SJSA1 (cell line): Measurements from ENCODE around the gene JAG1. TPM values are rescaled to one million over a fixed set of nuclear protein-coding genes. Genes with fewer than 3 reads are reported as not detected.
A peak's percentile ranks its signal among the peaks of the same experiment; 100 is the strongest.

Experiments
- DNase-seq, 2 experiments: peaks; one replicate each; pipeline ENCODE4 v3.0.0-alpha.2; 2015 to 2020; ENCODE audit warnings: low spot score in 2 of 2, low read depth in 1 of 2
- H3K27ac ChIP-seq: fragments of 250-450 bp; sonication (Bioruptor Pico); 2 replicates; pipeline ENCODE4 v1.5.1; 2020; ENCODE audit warnings: mild to moderate bottlenecking, moderate library complexity
- H3K27me3 ChIP-seq: fragments of 250-450 bp; sonication (Bioruptor Pico); replicated peaks from 2 replicates; pipeline ENCODE4 v1.5.1; 2020; ENCODE audit warnings: mild to moderate bottlenecking, moderate library complexity
- H3K36me3 ChIP-seq: fragments of 250-450 bp; sonication (Bioruptor Pico); 2 replicates; pipeline ENCODE4 v1.5.1; 2020; ENCODE audit warnings: mild to moderate bottlenecking
- H3K4me1 ChIP-seq: fragments of 250-450 bp; sonication (Bioruptor Pico); replicated peaks from 2 replicates; pipeline ENCODE4 v1.6.1; 2021; ENCODE audit warnings: mild to moderate bottlenecking
- H3K4me3 ChIP-seq: fragments of 250-450 bp; sonication (Bioruptor Pico); 2 replicates; pipeline ENCODE4 v1.5.1; 2020; ENCODE audit warnings: mild to moderate bottlenecking
- H3K9me3 ChIP-seq: fragments of 250-450 bp; sonication (Bioruptor Pico); replicated peaks from 2 replicates; pipeline ENCODE4 v1.5.1; 2020; ENCODE audit warnings: mild to moderate bottlenecking
- total RNA-seq: library from RNA; depleted of rRNA; stranded (reverse); fragments of >200 nt; shearing (Covaris generic); gene quantifications from 2 replicates; pipeline ENCODE4 v1.2.3, GENCODE V29; 2014

JAG1 gene
- total RNA-seq, 1 experiment from 2014 or later: 40.9 TPM

GRCh38 chr20:10659651-10660601 lies 13.9 kb downstream of the JAG1 start:
- Histone ChIP-seq H3K27ac (peak overlapping the region; percentile 78), H3K4me1 (peaks cover 33% of the 10 kb centered on the region), H3K9me3 (no peaks in the 10 kb centered on the region), H3K27me3 (no peaks in the 10 kb centered on the region), H3K4me3 (no peak overlapping the region), H3K36me3 (peaks cover 82% of the 10 kb centered on the region)
- peak; percentile 61 to 79 for DNase-seq

- Histone ChIP-seq H3K36me3 (peaks cover 84% of the 10 kb centered on the region), H3K4me1 (peaks cover 34% of the 10 kb centered on the region), H3K4me3 (no peak overlapping the region), H3K9me3 (no peaks in the 10 kb centered on the region), H3K27me3 (no peaks in the 10 kb centered on the region), H3K27ac (no peak overlapping the region)
- DNase-seq: no peak
These were observed 14.7 kb downstream of the JAG1 start for GRCh38 chr20:10658876-10659632.

DNA sequence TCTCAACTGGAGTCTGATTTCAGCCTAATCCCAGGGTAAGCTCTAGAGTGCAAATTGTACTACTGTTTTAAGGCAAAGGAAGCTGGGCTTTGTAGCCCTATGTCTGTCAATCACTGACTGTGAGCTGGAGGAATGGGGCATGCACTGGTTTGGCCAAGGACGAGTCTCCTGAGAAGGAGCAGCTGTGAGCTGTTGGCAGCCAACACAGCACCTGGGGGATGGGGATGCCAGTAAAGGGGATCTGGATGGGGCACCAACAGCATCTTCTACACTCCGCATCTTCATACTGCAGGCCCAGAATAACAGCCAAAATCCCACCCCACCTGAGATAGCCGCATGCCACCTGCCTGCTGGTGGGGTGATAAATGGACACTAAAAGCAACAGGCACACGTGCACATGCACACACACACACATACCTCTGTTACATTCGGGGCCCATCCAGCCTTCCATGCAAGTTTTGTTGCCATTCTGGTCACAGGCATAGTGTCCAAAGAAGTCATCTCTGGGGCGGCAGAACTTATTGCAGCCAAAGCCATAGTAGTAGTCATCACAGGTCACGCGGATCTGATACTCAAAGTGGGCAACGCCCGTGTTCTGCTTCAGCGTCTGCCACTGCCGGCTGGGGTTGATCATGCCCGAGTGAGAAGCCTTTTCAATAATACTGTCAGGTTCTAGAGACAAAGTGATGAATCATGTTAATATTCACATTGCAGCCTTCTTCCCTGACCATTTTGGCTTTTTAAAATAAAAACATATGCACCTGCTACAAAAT lies 15.6 kb downstream of the JAG1 start:
- no peak overlapping the region for H3K27ac ChIP-seq
- H3K36me3 ChIP-seq: peaks cover 81% of the 10 kb centered on the region
- no peaks in the 10 kb centered on the region for H3K27me3 ChIP-seq
- no peak overlapping the region for H3K4me3 ChIP-seq
- no peak for DNase-seq
- peaks cover 39% of the 10 kb centered on the region for H3K4me1 ChIP-seq
- no peaks in the 10 kb centered on the region for H3K9me3 ChIP-seq

DNA sequence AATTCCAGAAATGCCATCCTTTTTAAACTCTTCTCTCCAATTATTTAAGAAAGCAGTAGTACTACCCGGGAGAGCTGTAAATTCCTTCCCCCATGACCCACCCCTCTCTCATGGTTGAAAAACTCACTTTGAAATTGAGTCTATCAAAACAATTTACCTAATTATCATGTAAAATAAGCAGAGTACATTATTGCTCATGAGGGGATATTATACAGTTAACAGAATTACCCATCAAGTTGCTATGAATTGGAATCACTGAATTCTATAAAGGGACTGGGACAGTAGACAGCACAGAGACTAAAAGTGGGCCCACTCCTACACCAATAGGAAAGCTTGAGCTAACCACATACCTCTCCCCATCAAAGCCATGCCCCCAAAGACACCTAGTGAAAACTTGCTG lies 16.3 kb downstream of the JAG1 start:
- H3K27me3 ChIP-seq: no peaks in the 10 kb centered on the region
- peaks cover 82% of the 10 kb centered on the region for H3K36me3 ChIP-seq
- no peak overlapping the region for H3K27ac ChIP-seq
- H3K4me1 ChIP-seq: peaks cover 39% of the 10 kb centered on the region
- no peak overlapping the region for H3K4me3 ChIP-seq
- no peak for DNase-seq
- H3K9me3 ChIP-seq: no peaks in the 10 kb centered on the region

GRCh38 chr20:10655720-10656669 lies 17.8 kb downstream of the JAG1 start:
- H3K27ac ChIP-seq: no peak overlapping the region
- H3K36me3 ChIP-seq: peaks cover 82% of the 10 kb centered on the region
- no peaks in the 10 kb centered on the region for H3K27me3 ChIP-seq
- DNase-seq: no peak
- H3K4me3 ChIP-seq: no peak overlapping the region
- no peaks in the 10 kb centered on the region for H3K9me3 ChIP-seq
- H3K4me1 ChIP-seq: peaks cover 40% of the 10 kb centered on the region

- Histone ChIP-seq H3K36me3 (peaks cover 89% of the 10 kb centered on the region), H3K4me3 (no peak overlapping the region), H3K9me3 (no peaks in the 10 kb centered on the region), H3K4me1 (peaks cover 38% of the 10 kb centered on the region), H3K27ac (no peak overlapping the region), H3K27me3 (no peaks in the 10 kb centered on the region)
- no peak for DNase-seq
These were observed 19.2 kb downstream of the JAG1 start for GRCh38 chr20:10654630-10655029.

GRCh38 chr20:10654250-10654610 lies 19.6 kb downstream of the JAG1 start:
- DNase-seq: no peak
- peak overlapping the region; percentile 16; the same call in 1 of the 2 replicates for H3K27ac ChIP-seq
- peaks cover 41% of the 10 kb centered on the region for H3K4me1 ChIP-seq
- no peak overlapping the region for H3K4me3 ChIP-seq
- H3K36me3 ChIP-seq: peaks cover 93% of the 10 kb centered on the region
- H3K27me3 ChIP-seq: no peaks in the 10 kb centered on the region
- H3K9me3 ChIP-seq: no peaks in the 10 kb centered on the region

DNA sequence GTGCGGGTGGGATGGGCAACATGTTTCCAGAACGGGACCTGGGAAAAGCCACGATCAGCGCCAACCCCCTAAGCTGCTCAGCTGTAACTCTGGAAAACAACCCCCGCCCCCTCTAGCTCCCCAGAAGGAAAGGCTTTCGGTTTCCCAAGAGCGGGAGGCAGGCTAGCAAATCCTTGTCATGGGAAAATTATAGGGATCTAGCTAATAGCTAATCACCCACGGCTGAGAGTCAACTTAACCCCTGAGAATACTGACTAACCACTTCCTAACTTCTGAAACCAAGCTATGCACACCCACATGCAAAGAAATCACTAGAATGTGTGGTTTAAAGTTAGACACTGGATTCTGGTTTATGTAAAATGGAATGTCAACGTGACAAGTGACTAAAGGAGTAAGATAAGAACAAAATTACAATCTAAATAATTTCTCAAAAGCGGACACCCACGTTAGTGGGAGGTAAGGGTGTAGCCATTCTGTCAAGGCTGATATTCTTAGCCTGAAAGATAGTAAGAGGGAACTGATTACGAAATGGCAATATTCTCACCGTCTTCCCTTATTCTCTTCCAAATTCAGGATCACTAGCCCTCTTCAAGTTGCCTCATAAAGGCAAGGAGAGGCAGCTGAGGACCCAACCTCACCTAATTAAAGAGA lies 20.1 kb downstream of the JAG1 start:
- Histone ChIP-seq H3K4me1 (peaks cover 46% of the 10 kb centered on the region), H3K27me3 (no peaks in the 10 kb centered on the region), H3K9me3 (no peaks in the 10 kb centered on the region), H3K27ac (peak overlapping the region; percentile 16; the same call in 1 of the 2 replicates), H3K36me3 (peaks cover 93% of the 10 kb centered on the region), H3K4me3 (no peak overlapping the region)
- DNase-seq: no peak

GRCh38 chr20:10652660-10653261 lies 21.0 kb downstream of the JAG1 start:
- no peak for DNase-seq
- no peak overlapping the region for H3K4me3 ChIP-seq
- peaks cover 55% of the 10 kb centered on the region for H3K4me1 ChIP-seq
- H3K9me3 ChIP-seq: no peaks in the 10 kb centered on the region
- H3K36me3 ChIP-seq: peaks cover 91% of the 10 kb centered on the region
- no peak overlapping the region for H3K27ac ChIP-seq
- H3K27me3 ChIP-seq: no peaks in the 10 kb centered on the region

- DNase-seq: no peak
- Histone ChIP-seq H3K9me3 (no peaks in the 10 kb centered on the region), H3K27ac (no peak overlapping the region), H3K4me1 (peaks cover 61% of the 10 kb centered on the region), H3K27me3 (no peaks in the 10 kb centered on the region), H3K4me3 (no peak overlapping the region), H3K36me3 (peaks cover 91% of the 10 kb centered on the region)
These were observed 21.6 kb downstream of the JAG1 start for GRCh38 chr20:10652185-10652584.

GRCh38 chr20:10651227-10651990 lies 22.4 kb downstream of the JAG1 start:
- DNase-seq: no peak
- Histone ChIP-seq H3K4me3 (no peak overlapping the region), H3K36me3 (peaks cover 94% of the 10 kb centered on the region), H3K4me1 (peaks cover 63% of the 10 kb centered on the region), H3K27me3 (no peaks in the 10 kb centered on the region), H3K9me3 (no peaks in the 10 kb centered on the region), H3K27ac (no peak overlapping the region; the same call in 1 of the 2 replicates)
